ENCODE results near the gene TSPYL1.

Gene TSPYL1

GRCh38 chr6:116298273-116298672 lies 18.5 kb upstream of the TSPYL1 start:
- TF ChIP-seq CTCF (IDR thresholded peaks at IDR 0.05; ENCODE audit: insufficient read depth, low read depth, low read length, missing control alignments), result no peak
- no peak for DNase-seq (ENCODE audit: low read depth)
- H3K4me3 ChIP-seq (ENCODE audit: low read depth, low read length), result no peak overlapping the region

- no peak overlapping the region for H3K4me3 ChIP-seq (ENCODE audit: low read depth, low read length)
- TF ChIP-seq CTCF (IDR thresholded peaks at IDR 0.05; ENCODE audit: insufficient read depth, low read depth, low read length, missing control alignments), result no peak
- DNase-seq (ENCODE audit: low read depth), result no peak
Measured at GRCh38 chr6:116292553-116292952, 12.8 kb upstream of the TSPYL1 start.

GRCh38 chr6:116291701-116292396 lies 12.1 kb upstream of the TSPYL1 start:
- DNase-seq (ENCODE audit: low read depth), result no peak
- H3K4me3 ChIP-seq (ENCODE audit: low read depth, low read length), result no peak overlapping the region
- no peak for TF ChIP-seq CTCF (IDR thresholded peaks at IDR 0.05; ENCODE audit: insufficient read depth, low read depth, low read length, missing control alignments)

- no peak for TF ChIP-seq CTCF (IDR thresholded peaks at IDR 0.05; ENCODE audit: insufficient read depth, low read depth, low read length, missing control alignments)
- DNase-seq (ENCODE audit: low read depth), result no peak
- H3K4me3 ChIP-seq (ENCODE audit: low read depth, low read length), result no peak overlapping the region
Measured at GRCh38 chr6:116290799-116291198, 11.1 kb upstream of the TSPYL1 start.

- DNase-seq (ENCODE audit: low read depth), result no peak
- H3K4me3 ChIP-seq (ENCODE audit: low read depth, low read length), result no peak overlapping the region
- no peak for TF ChIP-seq CTCF (IDR thresholded peaks at IDR 0.05; ENCODE audit: insufficient read depth, low read depth, low read length, missing control alignments)
Measured at GRCh38 chr6:116289876-116290275, 10.1 kb upstream of the TSPYL1 start.

- DNase-seq (ENCODE audit: low read depth), result peak; percentile 53
- H3K4me3 ChIP-seq (ENCODE audit: low read depth, low read length), result no peak overlapping the region
- peak; percentile 74 for TF ChIP-seq CTCF (IDR thresholded peaks at IDR 0.05; ENCODE audit: insufficient read depth, low read depth, low read length, missing control alignments)
Measured at GRCh38 chr6:116287689-116288282, 8.1 kb upstream of the TSPYL1 start.
